Parathyroid adenoma (tissue), 2 donors: ENCODE data around the gene ZDHHC4.

ENCODE experiments used
- H2AFZ ChIP-seq: fragments of 300-600 bp; sonication (generic); one replicate; pipeline ENCODE4 v1.7.0; 2017; ENCODE audit warnings: antibody characterized with exemption, mild to moderate bottlenecking
- H3K27ac ChIP-seq: fragments of 300-600 bp; sonication (generic); one replicate; pipeline ENCODE4 v1.7.0; 2017
- H3K27me3 ChIP-seq: fragments of 300-600 bp; sonication (generic); one replicate; pipeline ENCODE4 v1.7.0; 2017; ENCODE audit warnings: low read length; ENCODE audit not compliant: control insufficient read depth, insufficient read depth
- H3K36me3 ChIP-seq: fragments of 300-600 bp; sonication (generic); one replicate; pipeline ENCODE4 v1.7.0; 2017; ENCODE audit warnings: low read length; ENCODE audit not compliant: control insufficient read depth, insufficient read depth
- H3K4me1 ChIP-seq: fragments of 300-600 bp; sonication (generic); one replicate; pipeline ENCODE4 v1.7.0; 2017; ENCODE audit warnings: control low read depth
- H3K4me2 ChIP-seq: fragments of 300-600 bp; sonication (generic); one replicate; pipeline ENCODE4 v1.7.0; 2017; ENCODE audit warnings: low read length
- H3K4me3 ChIP-seq: fragments of 300-600 bp; sonication (generic); one replicate; pipeline ENCODE4 v1.7.0; 2017; ENCODE audit warnings: low read depth, low read length
- H3K79me2 ChIP-seq: fragments of 300-600 bp; sonication (generic); one replicate; pipeline ENCODE4 v1.7.0; 2017; ENCODE audit warnings: control low read depth
- H3K9ac ChIP-seq: fragments of 300-600 bp; sonication (generic); one replicate; pipeline ENCODE4 v1.7.0; 2017; ENCODE audit warnings: mild to moderate bottlenecking
- H3K9me3 ChIP-seq: fragments of 300-600 bp; sonication (generic); one replicate; pipeline ENCODE4 v1.7.0; 2017; ENCODE audit warnings: low read length; ENCODE audit not compliant: control insufficient read depth
- CTCF ChIP-seq: fragments of 300-600 bp; sonication (generic); IDR thresholded peaks from one replicate; pipeline ENCODE4 v1.7.0; 2017; ENCODE audit warnings: antibody characterized with exemption, mild to moderate bottlenecking
- donor health status: primary hyperparathyroidism.

ZDHHC4 gene

DNA sequence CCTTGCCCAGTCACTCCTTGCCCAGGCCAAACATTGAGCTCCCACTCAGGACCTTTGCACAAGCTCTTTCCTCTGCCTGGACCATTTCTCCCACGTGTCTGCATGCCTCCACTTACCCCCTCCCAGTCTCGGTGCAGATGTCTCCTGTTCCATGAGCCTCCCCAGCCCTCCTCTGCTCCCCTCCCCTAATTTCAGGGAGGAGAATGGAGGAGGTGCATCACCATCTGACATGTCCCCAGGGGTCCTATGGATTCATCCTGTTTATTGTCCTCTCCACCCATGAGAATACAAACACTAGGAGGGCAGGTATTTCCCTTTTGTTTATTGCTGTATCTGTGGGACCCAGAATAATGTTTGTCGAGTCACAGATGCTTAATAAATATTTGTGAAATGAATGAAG is 17.4 kb upstream of the ZDHHC4 start:
- Histone ChIP-seq H3K36me3 (no peaks in the 10 kb centered on the region), H3K27me3 (no peaks in the 10 kb centered on the region), H3K9ac (no peak overlapping the region), H3K79me2 (no peaks in the 10 kb centered on the region), H3K4me1 (no peaks in the 10 kb centered on the region), H2AFZ (no peak overlapping the region), H3K9me3 (no peaks in the 10 kb centered on the region), H3K27ac (no peak overlapping the region), H3K4me3 (no peak overlapping the region), H3K4me2 (no peak overlapping the region)
- TF ChIP-seq CTCF, result no peak

- Histone ChIP-seq H3K79me2 (no peaks in the 10 kb centered on the region), H3K27ac (no peak overlapping the region), H3K4me2 (no peak overlapping the region), H3K4me1 (no peaks in the 10 kb centered on the region), H3K9me3 (no peaks in the 10 kb centered on the region), H3K27me3 (no peaks in the 10 kb centered on the region), H3K9ac (no peak overlapping the region), H3K36me3 (no peaks in the 10 kb centered on the region), H3K4me3 (no peak overlapping the region), H2AFZ (no peak overlapping the region)
- TF ChIP-seq CTCF, result no peak
Measured at GRCh38 chr7:6562106-6562505, 15.1 kb upstream of the ZDHHC4 start.

DNA sequence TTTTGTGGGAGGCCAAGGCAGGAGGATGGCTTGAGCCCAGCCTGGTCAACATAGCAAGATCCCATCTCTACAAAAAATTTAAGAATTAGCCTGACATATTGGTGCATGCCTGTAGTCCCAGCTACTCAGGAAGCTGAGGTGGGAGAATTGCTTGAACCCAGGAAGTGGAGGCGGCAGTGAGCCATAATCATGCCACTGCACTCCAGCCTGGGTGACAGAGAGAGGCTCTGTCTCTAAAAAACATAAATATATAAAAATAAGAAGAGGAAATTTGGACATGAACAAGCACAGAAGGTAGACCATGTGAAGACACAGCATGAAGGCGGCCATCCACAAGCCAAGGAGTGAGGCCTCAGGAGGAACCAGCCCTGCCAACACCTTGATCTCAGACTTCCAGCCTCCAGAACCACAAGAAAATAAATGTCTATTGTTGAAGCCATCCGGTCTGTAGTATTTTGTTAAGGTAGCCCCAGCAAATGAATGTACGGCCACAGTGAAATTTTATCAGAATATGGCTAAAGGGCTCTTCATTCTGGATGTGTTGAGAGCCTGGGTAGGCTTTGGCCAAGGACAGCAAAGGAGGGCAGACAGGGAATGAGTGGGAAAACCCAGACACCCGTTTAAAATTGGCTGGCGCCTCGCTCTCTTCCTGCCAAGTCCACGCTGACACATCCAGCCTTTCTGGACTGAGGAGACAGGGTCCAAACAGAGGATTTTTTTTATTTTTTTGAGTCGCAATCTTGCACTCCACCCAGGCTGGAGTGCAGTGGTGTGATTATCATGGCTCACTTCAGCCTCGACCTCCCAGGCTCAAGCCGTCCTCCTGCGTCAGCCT is 13.1 kb upstream of the ZDHHC4 start:
- Histone ChIP-seq H2AFZ (no peak overlapping the region), H3K36me3 (no peaks in the 10 kb centered on the region), H3K4me1 (no peaks in the 10 kb centered on the region), H3K27ac (no peak overlapping the region), H3K9me3 (no peaks in the 10 kb centered on the region), H3K79me2 (no peaks in the 10 kb centered on the region), H3K9ac (no peak overlapping the region), H3K4me3 (no peak overlapping the region), H3K4me2 (no peak overlapping the region), H3K27me3 (no peaks in the 10 kb centered on the region)
- TF ChIP-seq CTCF, result no peak

- H3K4me3 ChIP-seq, result no peak overlapping the region
Measured at GRCh38 chr7:6565655-6566054, 11.6 kb upstream of the ZDHHC4 start.

More at GRCh38 chr7:6565655-6566054, 11.6 kb upstream of the ZDHHC4 start:
- H3K9ac ChIP-seq, result no peak overlapping the region
- no peaks in the 10 kb centered on the region for H3K36me3 ChIP-seq
- no peak for TF ChIP-seq CTCF
- H3K27ac ChIP-seq, result no peak overlapping the region
- no peak overlapping the region for H2AFZ ChIP-seq
- H3K9me3 ChIP-seq, result no peaks in the 10 kb centered on the region
- H3K79me2 ChIP-seq, result no peaks in the 10 kb centered on the region
- no peaks in the 10 kb centered on the region for H3K4me1 ChIP-seq
- H3K27me3 ChIP-seq, result no peaks in the 10 kb centered on the region
- no peak overlapping the region for H3K4me2 ChIP-seq
